H1 (cell line): Measurements from ENCODE around the gene NRM. TPM values are rescaled to one million over a fixed set of nuclear protein-coding genes. Genes with fewer than 3 reads are reported as not detected.

Experiments used
- CTCF ChIA-PET: fragments of 300-600 bp; sonication (Branson Sonifier 250); formaldehyde crosslinking; loops from one replicate; lab custom pipeline; 2021; ENCODE audit not compliant: partially characterized antibody; lab: Charles Lee
- POLR2A ChIA-PET: fragments of 300-600 bp; sonication (Branson Sonifier 250); formaldehyde crosslinking; loops from one replicate; lab custom pipeline; 2021; ENCODE audit warnings: inconsistent platforms; ENCODE audit not compliant: partially characterized antibody; lab: Charles Lee
- DNase-seq, 2 experiments: peaks; one replicate each; pipeline versions ENCODE4 v3.0.0 to v3.0.0-alpha.2; 2010 to 2022; ENCODE audit warnings: low spot score in 2 of 2, low read depth in 1 of 2, mixed read lengths in 1 of 2
- FAIRE-seq: peaks from 2 replicates; lab custom pipeline; 2011; peaks lifted over from hg19 to GRCh38; lab: Jason Lieb, UNC
- H2AFZ ChIP-seq: 2 replicates; pipeline ENCODE4 v1.8.1; 2012; ENCODE audit warnings: low read length, inconsistent platforms
- H2AK5ac ChIP-seq: 2 replicates; pipeline ENCODE4 v1.6.1; 2013; ENCODE audit warnings: low read depth, low read length
- H2BK120ac ChIP-seq: replicated peaks from 2 replicates; pipeline ENCODE3; 2013; ENCODE audit warnings: low read depth, low read length, inconsistent platforms
- H2BK12ac ChIP-seq: 2 replicates; pipeline ENCODE4 v1.6.1; 2013; ENCODE audit warnings: low read depth, low read length
- H2BK15ac ChIP-seq: 2 replicates; pipeline ENCODE4 v1.6.1; 2013; ENCODE audit warnings: low read length
- H2BK20ac ChIP-seq: 2 replicates; pipeline ENCODE4 v1.6.1; 2013; ENCODE audit warnings: low read length
- H2BK5ac ChIP-seq: 2 replicates; pipeline ENCODE4 v1.6.1; 2013; ENCODE audit warnings: low read depth, low read length
- H3K14ac ChIP-seq: 2 replicates; pipeline ENCODE4 v1.6.1; 2013; ENCODE audit warnings: inconsistent platforms; ENCODE audit not compliant: insufficient read length
- H3K18ac ChIP-seq: 2 replicates; pipeline ENCODE4 v1.6.1; 2013; ENCODE audit warnings: low read length; ENCODE audit errors: extremely low read depth
- H3K23ac ChIP-seq: 2 replicates; pipeline ENCODE4 v1.6.1; 2013; ENCODE audit warnings: inconsistent platforms; ENCODE audit not compliant: insufficient read length
- H3K23me2 ChIP-seq: 2 replicates; pipeline ENCODE4 v1.6.1; 2013; ENCODE audit warnings: low read depth, low read length
- H3K27ac ChIP-seq: 2 replicates; pipeline ENCODE4 v1.6.1; 2011; ENCODE audit warnings: low read depth, low read length, inconsistent platforms
- H3K27me3 ChIP-seq, 4 experiments: replicated peaks in 1 of 4; 1 replicate in 1 of 4; 2 replicates in 3 of 4; pipeline versions ENCODE4 v1.6.1 to v1.8.1; 2011 to 2013; ENCODE audit warnings: low read length in 3 of 4, mild to moderate bottlenecking in 3 of 4, inconsistent platforms in 2 of 4, mixed read lengths in 2 of 4, moderate library complexity in 1 of 4; ENCODE audit not compliant: control insufficient read depth in 3 of 4, insufficient read depth in 3 of 4; ENCODE audit errors: extremely low read depth in 1 of 4
- H3K36me3 ChIP-seq, 4 experiments: 2 replicates each; pipeline versions ENCODE4 v1.6.1 to v1.8.1; 2011 to 2013; ENCODE audit warnings: mild to moderate bottlenecking in 4 of 4, low read length in 3 of 4, moderate library complexity in 2 of 4, control low read depth in 1 of 4, inconsistent platforms in 1 of 4; ENCODE audit not compliant: insufficient read depth in 4 of 4, control insufficient read depth in 2 of 4
- H3K4ac ChIP-seq: replicated peaks from 2 replicates; pipeline ENCODE3; 2013; ENCODE audit warnings: low read length, low read depth, mixed read lengths, inconsistent platforms; ENCODE audit not compliant: insufficient read length
- H3K4me1 ChIP-seq, 4 experiments: replicated peaks in 1 of 4; 1 replicate in 1 of 4; 2 replicates in 3 of 4; pipeline versions ENCODE4 v1.6.1 to v1.8.1; 2011 to 2013; ENCODE audit warnings: low read length in 3 of 4, inconsistent platforms in 2 of 4, mixed read lengths in 1 of 4; ENCODE audit not compliant: insufficient read depth in 4 of 4, control insufficient read depth in 3 of 4
- H3K4me2 ChIP-seq, 2 experiments: 2 replicates each; pipeline versions ENCODE4 v1.6.1 to v1.8.1; 2011 to 2013; ENCODE audit warnings: low read depth in 2 of 2, low read length in 2 of 2, control low read depth in 1 of 2, inconsistent platforms in 1 of 2, mild to moderate bottlenecking in 1 of 2; ENCODE audit not compliant: insufficient read depth in 1 of 2
- H3K4me3 ChIP-seq, 4 experiments: fragments of 200-600, 300-600 bp in 1 of 4; sonication (generic), shearing (Covaris generic), sonication (Bioruptor Twin) in 1 of 4; 2 replicates each; pipeline versions ENCODE4 v1.5.1 to v1.8.1; 2011 to 2016; ENCODE audit warnings: low read length in 4 of 4, low read depth in 3 of 4, control low read depth in 2 of 4, inconsistent platforms in 2 of 4, mild to moderate bottlenecking in 2 of 4, mixed read lengths in 1 of 4, moderate library complexity in 1 of 4; ENCODE audit not compliant: insufficient read depth in 2 of 4; ENCODE audit errors: extremely low read depth in 1 of 4
- H3K56ac ChIP-seq: replicated peaks from 2 replicates; pipeline ENCODE3; 2013; ENCODE audit warnings: low read depth, mild to moderate bottlenecking, mixed read lengths, low read length, inconsistent platforms; ENCODE audit not compliant: insufficient read length
- H3K79me1 ChIP-seq: 2 replicates; pipeline ENCODE4 v1.6.1; 2013; ENCODE audit warnings: low read depth, low read length, control low read depth
- H3K79me2 ChIP-seq, 2 experiments: 2 replicates each; pipeline versions ENCODE4 v1.6.1 to v1.8.1; 2012 to 2013; ENCODE audit warnings: low read length in 2 of 2, mild to moderate bottlenecking in 2 of 2, inconsistent platforms in 1 of 2; ENCODE audit not compliant: insufficient read depth in 2 of 2, control insufficient read depth in 1 of 2
- H3K9ac ChIP-seq, 4 experiments: replicated peaks in 1 of 4; 1 replicate in 1 of 4; 2 replicates in 3 of 4; pipeline versions ENCODE4 v1.6.1 to v1.8.1; 2011 to 2013; ENCODE audit warnings: low read depth in 3 of 4, low read length in 3 of 4, control low read depth in 2 of 4, mild to moderate bottlenecking in 2 of 4, moderate library complexity in 2 of 4, inconsistent platforms in 1 of 4; ENCODE audit errors: extremely low read depth in 1 of 4
- H3K9me3 ChIP-seq, 2 experiments: 2 replicates each; pipeline versions ENCODE4 v1.6.1 to v1.8.1; 2012 to 2013; ENCODE audit warnings: mild to moderate bottlenecking in 2 of 2, moderate library complexity in 2 of 2, control low read depth in 1 of 2, inconsistent platforms in 1 of 2, low read depth in 1 of 2, low read length in 1 of 2, mixed read lengths in 1 of 2; ENCODE audit not compliant: insufficient read depth in 2 of 2
- H4K20me1 ChIP-seq, 2 experiments: replicated peaks in 1 of 2; 2 replicates each; pipeline versions ENCODE3 to v1.8.1; 2011 to 2013; ENCODE audit warnings: inconsistent platforms in 2 of 2, low read length in 2 of 2, mild to moderate bottlenecking in 1 of 2; ENCODE audit not compliant: insufficient read depth in 2 of 2, control insufficient read depth in 1 of 2
- H4K5ac ChIP-seq: 2 replicates; pipeline ENCODE4 v1.6.1; 2013; ENCODE audit warnings: low read length, low read depth, mixed read lengths, inconsistent platforms; ENCODE audit not compliant: insufficient read length
- H4K8ac ChIP-seq: 2 replicates; pipeline ENCODE4 v1.8.0; 2013; ENCODE audit warnings: mild to moderate bottlenecking, moderate library complexity, low read length, inconsistent platforms; ENCODE audit not compliant: insufficient read depth; ENCODE audit errors: extremely low read depth
- H4K91ac ChIP-seq: replicated peaks from 2 replicates; pipeline ENCODE3; 2013; ENCODE audit warnings: low read length, mixed read lengths, inconsistent platforms; ENCODE audit not compliant: insufficient read length
- KDM4A ChIP-seq: IDR thresholded peaks from one replicate; pipeline ENCODE4 v1.7.1; 2012; ENCODE audit warnings: low read depth, mild to moderate bottlenecking, moderate library complexity, low read length, inconsistent platforms; ENCODE audit not compliant: severe bottlenecking
- KDM5A ChIP-seq: fragments of 200-600 bp; IDR thresholded peaks from 2 replicates; pipeline ENCODE4 v1.7.1; 2012; ENCODE audit warnings: mild to moderate bottlenecking, low read length, inconsistent platforms, mixed read lengths
- PHF8 ChIP-seq: fragments of 200-600 bp; sonication (generic); conservative IDR thresholded peaks from 2 replicates; pipeline ENCODE4 v1.7.1; 2012; ENCODE audit warnings: low read depth, mild to moderate bottlenecking, inconsistent platforms, low read length, moderate library complexity
- POLR2A ChIP-seq, 2 experiments: IDR thresholded peaks; 1 replicate in 1 of 2; 2 replicates in 1 of 2; pipeline ENCODE4 v1.6.1; 2011; ENCODE audit warnings: low read depth in 2 of 2, low read length in 2 of 2, mild to moderate bottlenecking in 2 of 2; ENCODE audit errors: control extremely low read depth in 1 of 2
- POLR2AphosphoS5 ChIP-seq: IDR thresholded peaks from 2 replicates; pipeline ENCODE4 v1.6.1; 2011; ENCODE audit warnings: low read depth, low read length
- RAD21 ChIP-seq, 2 experiments: IDR thresholded peaks in 1 of 2; conservative IDR thresholded peaks in 1 of 2; 2 replicates each; pipeline ENCODE4 v1.6.1; 2011; ENCODE audit warnings: low read depth in 2 of 2, low read length in 2 of 2, improper control_type of control experiment in 1 of 2, inconsistent platforms in 1 of 2, mild to moderate bottlenecking in 1 of 2, moderate library complexity in 1 of 2
- RNF2 ChIP-seq: fragments of 200-900, 300-1000 bp; sonication (generic); IDR thresholded peaks from 2 replicates; pipeline ENCODE4 v1.7.1; 2016; ENCODE audit warnings: borderline replicate concordance, low read depth, mild to moderate bottlenecking, antibody characterized with exemption, low read length; ENCODE audit not compliant: poor library complexity, severe bottlenecking; ENCODE audit errors: missing control alignments
- RXRA ChIP-seq: IDR thresholded peaks from 2 replicates; pipeline ENCODE4 v1.6.1; 2011; ENCODE audit warnings: low read depth, mild to moderate bottlenecking, low read length, moderate library complexity; ENCODE audit not compliant: insufficient read depth
- TEAD4 ChIP-seq: IDR thresholded peaks from 2 replicates; pipeline ENCODE4 v1.6.1; 2012; ENCODE audit warnings: low read depth, low read length, inconsistent platforms, mixed read lengths
- YY1 ChIP-seq: IDR thresholded peaks from 2 replicates; pipeline ENCODE4 v1.6.1; 2011; ENCODE audit warnings: low read depth, mild to moderate bottlenecking, low read length
- WGBS, 2 experiments: shearing (Covaris generic) in 1 of 2; methylation state at CpG; one replicate each; pipeline versions ENCODE4 v1.1.6 to v1.1.7; 2013 to 2015; ENCODE audit warnings: low lambda C conversion rate in 2 of 2, mixed read lengths in 2 of 2, inconsistent platforms in 1 of 2, low coverage in 1 of 2, missing lambda C conversion rate in 1 of 2; ENCODE audit not compliant: insufficient replicate concordance in 2 of 2, insufficient coverage in 1 of 2, insufficient read length in 1 of 2; ENCODE audit errors: extremely low coverage in 1 of 2, missing lambda C conversion rate in 1 of 2; 5-methylcytosine and 5-hydroxymethylcytosine counted together
- polyA plus RNA-seq, 7 experiments: library from polyadenylated mRNA; depleted of rRNA in 3 of 7; stranded (reverse) in 5 of 7; unstranded in 2 of 7; fragments of >200 nt in 5 of 7; fragments of 200-250 nt in 2 of 7; gene quantifications; 1 replicate in 5 of 7; 2 replicates in 1 of 7; 4 replicates in 1 of 7; pipeline versions ENCODE4 v1.2.1 to v1.2.3, GENCODE V29; 2011 to 2013; ENCODE audit warnings: missing spikeins in 2 of 7, mixed read lengths in 2 of 7
- total RNA-seq: library from RNA; stranded (reverse); fragmentation: NEBNext Ultra II Directional; extraction: Animal tissue kit (Norgen Biotek cat#: 25700); gene quantifications from 2 replicates; pipeline ENCODE4 v1.2.1, GENCODE V29; 2021

The NRM gene
- total and polyA plus RNA-seq, 2 of the 8 experiments (the other 6 are each of a cell fraction or from before 2014, with no cell fraction given), result 27.3 to 50.4 TPM

- H3K4me2 ChIP-seq, result peak overlapping the region; percentile 66 to 73
- H2BK20ac ChIP-seq, result no peak overlapping the region
- no peak overlapping the region for H3K56ac ChIP-seq
- no peak overlapping the region for H2BK12ac ChIP-seq
- H2BK5ac ChIP-seq, result no peak overlapping the region
- H3K27me3 ChIP-seq, result no peaks in the 10 kb centered on the region
- H3K79me1 ChIP-seq, result no peaks in the 10 kb centered on the region
- H2BK15ac ChIP-seq, result no peak overlapping the region
- WGBS, 2 experiments, result 53% methylated on average over 27 of the region's 27 CpGs; no CpG with 5 or more reads in 1 of the 2 experiments
- H4K91ac ChIP-seq, result no peak overlapping the region
- peaks cover 8 to 22% of the 10 kb centered on the region in 2 experiments for H4K20me1 ChIP-seq
- peaks cover 21 to 43% (median 32%) of the 10 kb centered on the region in 4 experiments for H3K36me3 ChIP-seq
- no peak overlapping the region for H3K14ac ChIP-seq
- FAIRE-seq (no peak), DNase-seq (peak in 1 of 2 experiments; percentile 92)
- H4K5ac ChIP-seq, result no peak overlapping the region
- H2BK120ac ChIP-seq, result no peak overlapping the region
- no peaks in the 10 kb centered on the region for H3K9me3 ChIP-seq
- CTCF ChIA-PET, result interaction anchor here (0.6 to 8.2 kb wide), 32 partner anchors 10 to 329 kb away, joined by 3 to 61 read pairs (median 5); partner anchors contain the start of genes DHX16, FLOT1 and NRM
- no peak overlapping the region for H3K4ac ChIP-seq
- peaks cover 8% of the 10 kb centered on the region for H3K23me2 ChIP-seq
- H3K27ac ChIP-seq, result no peak overlapping the region
- peaks cover 0 to 4% (median 1%) of the 10 kb centered on the region in 4 experiments; a peak in 4 of 7 replicates for H3K4me1 ChIP-seq
- H3K23ac ChIP-seq, result no peak overlapping the region
- peaks cover 6 to 39% of the 10 kb centered on the region in 2 experiments for H3K79me2 ChIP-seq
- peak overlapping the region; percentile 96 to 100 (median 96); a peak in 7 of 8 replicates for H3K4me3 ChIP-seq
- no peak overlapping the region for H2AK5ac ChIP-seq
- H3K9ac ChIP-seq, result peak overlapping the region in 2 of 4 experiments; percentile 95 to 97; a peak in 3 of 7 replicates
- H3K18ac ChIP-seq, result no peak overlapping the region
- peak overlapping the region; percentile 1; the same call in 1 of the 2 replicates for H4K8ac ChIP-seq
- POLR2A ChIA-PET, result interaction anchor here (0.6 to 35.9 kb wide), 30 partner anchors 14 to 488 kb away, joined by 3 to 732 read pairs (median 6); partner anchors contain the start of genes ATAT1, DHX16, FLOT1 and GNL1
- H2AFZ ChIP-seq, result no peak overlapping the region
- TF ChIP-seq YY1 (peak; percentile 53; the same call in 1 of the 2 replicates), RXRA (no peak), POLR2A (IDR thresholded peaks at IDR 0.05; ENCODE audit: control extremely low read depth in 1 of 2, low read depth in 2 of 2, low read length in 2 of 2) (peak; percentile 61 to 77; a peak in 2 of 3 replicates), KDM4A (no peak), RNF2 (no peak), TEAD4 (no peak), KDM5A (0 out of 2 replicates have a peak, but pooled peaks have one; percentile 31), RAD21 (IDR thresholded peaks at IDR 0.05 in 1 of 2, conservative IDR thresholded peaks at IDR 0.05 in 1 of 2; ENCODE audit: low read depth in 2 of 2, low read length in 2 of 2) (peak; percentile 71 to 80), PHF8 (0 out of 2 replicates have a peak, but pooled peaks have one; percentile 4), POLR2AphosphoS5 (peak; percentile 96)
Observed at GRCh38 chr6:30722280-30723112, 31.7 kb upstream of the NRM start.
